ENCODE data around the gene DOK3. TPM values are rescaled to one million over a fixed set of nuclear protein-coding genes. Genes with fewer than 3 reads are reported as not detected.

DOK3 gene
- total RNA-seq, 1 donor from 2014 or later: 0.79 TPM

GRCh38 chr5:177468685-177469628, 40.7 kb downstream of the DOK3 start:
- no peak for DNase-seq (ENCODE audit: low read depth in 2 of 2)

GRCh38 chr5:177468329-177468684, 41.3 kb downstream of the DOK3 start:
- no peak for DNase-seq (ENCODE audit: low read depth in 2 of 2)

GRCh38 chr5:177467436-177467835, 42.2 kb downstream of the DOK3 start:
- no peak for DNase-seq (ENCODE audit: low read depth in 2 of 2)

GRCh38 chr5:177466861-177467260, 42.8 kb downstream of the DOK3 start:
- no peak for DNase-seq (ENCODE audit: low read depth in 2 of 2)

GRCh38 chr5:177465044-177465443, 44.6 kb downstream of the DOK3 start:
- no peak for DNase-seq (ENCODE audit: low read depth in 2 of 2)

- DNase-seq (ENCODE audit: low read depth in 2 of 2): peak; percentile 83 to 92
Measured at GRCh38 chr5:177462021-177462670, 47.5 kb downstream of the DOK3 start.

- no peak for DNase-seq (ENCODE audit: low read depth in 2 of 2)
Measured at GRCh38 chr5:177459819-177460628, 49.6 kb downstream of the DOK3 start.

- DNase-seq (ENCODE audit: low read depth in 2 of 2): no peak
Measured at GRCh38 chr5:177459357-177459756, 50.3 kb downstream of the DOK3 start.

GRCh38 chr5:177458912-177459350, 50.7 kb downstream of the DOK3 start:
- DNase-seq (ENCODE audit: low read depth in 2 of 2): no peak

GRCh38 chr5:177457852-177458681, 51.6 kb downstream of the DOK3 start:
- no peak for DNase-seq (ENCODE audit: low read depth in 2 of 2)

- DNase-seq (ENCODE audit: low read depth in 2 of 2): peak; percentile 98
Measured at GRCh38 chr5:177456976-177457851, 52.4 kb downstream of the DOK3 start.

GRCh38 chr5:177456591-177456964, 53.0 kb downstream of the DOK3 start:
- DNase-seq (ENCODE audit: low read depth in 2 of 2): no peak

- DNase-seq (ENCODE audit: low read depth in 2 of 2): peak; percentile 87 to 89
Measured at GRCh38 chr5:177455661-177456590, 53.7 kb downstream of the DOK3 start.

GRCh38 chr5:177455036-177455660, 54.5 kb downstream of the DOK3 start:
- peak; percentile 69 to 84 for DNase-seq (ENCODE audit: low read depth in 2 of 2)

GRCh38 chr5:177454397-177455035, 55.1 kb downstream of the DOK3 start:
- peak; percentile 91 for DNase-seq (ENCODE audit: low read depth in 2 of 2)

GRCh38 chr5:177453852-177454396, 55.7 kb downstream of the DOK3 start:
- DNase-seq (ENCODE audit: low read depth in 2 of 2): no peak

Measured in lung microvascular endothelial cell (primary cell).